HG03066 (cell line): ENCODE data around the gene RAP2A.
A peak's percentile ranks its signal among the peaks of the same experiment; 100 is the strongest.

Experiments
- ATAC-seq: cut with Tn5 transposase; IDR thresholded peaks from one replicate; pipeline ENCODE4 v1.9.1; 2021; ENCODE audit warnings: low read depth; ENCODE audit not compliant: unreplicated experiment

Gene RAP2A

GRCh38 chr13:97433727-97434396 lies at the start of gene RAP2A:
Gene RAP2A, plus strand, starts transcription at chr13:97434169. Its CDS starts 302 bp downstream, at chr13:97434471.
- ATAC-seq = peak; percentile 41

GRCh38 chr13:97384371-97384770 lies 49.6 kb upstream of the RAP2A start:
- no peak for ATAC-seq

GRCh38 chr13:97385146-97385545 lies 48.8 kb upstream of the RAP2A start:
- ATAC-seq = no peak

- no peak for ATAC-seq
Observed at GRCh38 chr13:97385854-97386253, 48.1 kb upstream of the RAP2A start.

- ATAC-seq = no peak
Observed at GRCh38 chr13:97386801-97387484, 47.0 kb upstream of the RAP2A start.

- no peak for ATAC-seq
Observed at GRCh38 chr13:97387485-97387839, 46.5 kb upstream of the RAP2A start.

- ATAC-seq = no peak
Observed at GRCh38 chr13:97387890-97388289, 46.1 kb upstream of the RAP2A start.

GRCh38 chr13:97388373-97388772 lies 45.6 kb upstream of the RAP2A start:
- ATAC-seq = peak; percentile 47

GRCh38 chr13:97390941-97391600 lies 42.9 kb upstream of the RAP2A start:
- no peak for ATAC-seq

GRCh38 chr13:97392020-97392419 lies 41.9 kb upstream of the RAP2A start:
- no peak for ATAC-seq

GRCh38 chr13:97394542-97394941 lies 39.4 kb upstream of the RAP2A start:
- no peak for ATAC-seq

- no peak for ATAC-seq
Observed at GRCh38 chr13:97395447-97396136, 38.4 kb upstream of the RAP2A start.

- ATAC-seq = no peak
Observed at GRCh38 chr13:97397267-97397666, 36.7 kb upstream of the RAP2A start.

GRCh38 chr13:97401421-97401820 lies 32.5 kb upstream of the RAP2A start:
- no peak for ATAC-seq

GRCh38 chr13:97403893-97404750 lies 29.8 kb upstream of the RAP2A start:
- no peak for ATAC-seq

GRCh38 chr13:97407540-97407939 lies 26.4 kb upstream of the RAP2A start:
- no peak for ATAC-seq

- no peak for ATAC-seq
Observed at GRCh38 chr13:97408938-97409337, 25.0 kb upstream of the RAP2A start.

- no peak for ATAC-seq
Observed at GRCh38 chr13:97411984-97412383, 22.0 kb upstream of the RAP2A start.

- no peak for ATAC-seq
Observed at GRCh38 chr13:97413694-97414093, 20.3 kb upstream of the RAP2A start.

- ATAC-seq = no peak
Observed at GRCh38 chr13:97414392-97414791, 19.6 kb upstream of the RAP2A start.
